HG02943 (cell line): ENCODE measurements around the gene FBXO30.

Experiments
- ATAC-seq: cut with Tn5 transposase; IDR thresholded peaks from one replicate; pipeline ENCODE4 v1.9.1; 2021; ENCODE audit warnings: mild to moderate bottlenecking, low read depth, moderate library complexity; ENCODE audit not compliant: unreplicated experiment

The FBXO30 gene

DNA sequence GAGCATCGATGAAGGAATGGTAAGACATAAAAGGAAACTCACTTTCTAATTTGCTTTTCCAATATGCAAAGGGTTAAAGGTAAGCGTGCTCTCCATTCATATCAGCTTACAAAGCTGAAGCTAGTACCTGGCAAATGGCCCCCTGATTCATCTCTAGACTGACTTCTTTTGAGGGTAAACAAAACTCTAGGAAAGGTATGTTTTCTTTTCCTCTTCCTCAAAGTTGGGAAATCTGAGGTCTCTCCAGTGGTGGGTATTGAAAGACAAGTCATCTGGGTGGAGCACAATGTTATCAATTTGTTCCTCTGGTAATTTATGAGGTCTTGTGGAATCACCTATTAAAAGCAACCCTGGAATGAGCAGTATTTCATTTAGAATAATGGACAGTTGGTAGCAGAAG is 7.9 kb upstream of the FBXO30 start:
- no peak for ATAC-seq

- ATAC-seq = no peak
Observed at GRCh38 chr6:145819994-145820393, 5.4 kb upstream of the FBXO30 start.

DNA sequence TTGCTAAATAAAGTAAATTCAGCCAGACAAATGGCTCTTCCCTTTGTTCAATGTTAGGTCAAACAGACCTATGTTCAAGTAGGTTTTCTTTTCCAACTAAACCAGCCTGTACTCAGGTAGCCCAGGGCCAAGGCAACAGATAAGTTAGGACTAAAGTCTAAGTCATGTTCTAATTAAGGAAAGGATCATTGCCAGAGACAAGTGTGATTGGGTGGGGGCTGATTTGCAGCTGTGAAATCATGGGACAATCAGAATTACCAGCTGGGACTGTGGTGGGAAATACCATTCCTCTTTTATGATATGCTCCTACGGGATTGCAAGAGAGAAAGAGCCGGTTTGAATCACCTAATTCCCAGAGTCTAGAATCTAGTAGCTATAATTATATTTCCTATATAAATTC is 4.2 kb upstream of the FBXO30 start:
- no peak for ATAC-seq

- no peak for ATAC-seq
Observed at GRCh38 chr6:145816392-145816791, 1.8 kb upstream of the FBXO30 start.

DNA sequence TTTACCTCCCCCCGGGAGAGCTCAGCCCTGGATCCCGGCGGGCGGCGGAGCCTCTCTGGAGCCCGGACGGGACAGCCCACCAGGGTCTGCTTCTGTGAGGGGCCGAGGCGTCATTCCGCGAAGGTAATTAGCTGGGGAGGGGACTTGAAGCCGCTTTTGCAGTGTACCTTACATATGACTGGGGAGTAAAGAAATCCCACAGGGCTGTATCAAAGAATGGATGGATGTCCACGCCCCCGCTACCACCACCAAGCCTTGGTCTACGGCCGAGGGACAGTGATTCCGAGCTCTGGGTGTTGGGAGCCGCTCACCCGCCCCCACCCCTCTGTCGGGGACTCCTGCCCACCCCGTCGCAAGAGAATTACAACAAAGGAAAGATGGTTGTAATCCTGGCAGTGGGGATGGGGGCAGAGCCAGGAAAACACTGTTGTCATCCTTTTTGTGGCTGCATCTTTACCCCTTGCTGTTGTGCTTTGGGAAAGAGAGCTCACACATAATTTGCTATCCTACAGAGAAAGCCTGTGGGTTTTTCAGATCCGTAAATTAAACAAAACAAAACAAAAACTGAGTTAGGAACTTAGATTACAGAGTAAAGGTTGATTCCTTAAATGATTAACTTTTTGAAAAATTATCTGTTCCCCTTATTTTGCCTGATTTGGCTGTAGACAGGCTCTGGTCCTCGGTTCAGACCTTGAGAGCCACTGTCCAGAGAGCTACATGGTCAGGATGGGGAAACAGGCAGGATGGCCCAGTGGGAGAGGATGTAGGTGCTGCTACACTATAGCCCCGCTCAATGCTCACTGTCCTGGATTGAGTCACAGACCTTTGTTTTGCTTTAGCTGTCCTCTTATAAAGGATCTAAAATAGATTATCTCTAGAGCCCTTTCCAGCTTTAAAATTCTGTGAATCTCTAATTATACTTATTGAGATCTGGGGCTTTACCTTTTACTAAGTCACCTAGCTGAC is 997 bp upstream of the FBXO30 start:
- peak; percentile 18 for ATAC-seq

GRCh38 chr6:145814035-145814500 is 527 bp downstream of the FBXO30 start:
- ATAC-seq = peak; percentile 25

DNA sequence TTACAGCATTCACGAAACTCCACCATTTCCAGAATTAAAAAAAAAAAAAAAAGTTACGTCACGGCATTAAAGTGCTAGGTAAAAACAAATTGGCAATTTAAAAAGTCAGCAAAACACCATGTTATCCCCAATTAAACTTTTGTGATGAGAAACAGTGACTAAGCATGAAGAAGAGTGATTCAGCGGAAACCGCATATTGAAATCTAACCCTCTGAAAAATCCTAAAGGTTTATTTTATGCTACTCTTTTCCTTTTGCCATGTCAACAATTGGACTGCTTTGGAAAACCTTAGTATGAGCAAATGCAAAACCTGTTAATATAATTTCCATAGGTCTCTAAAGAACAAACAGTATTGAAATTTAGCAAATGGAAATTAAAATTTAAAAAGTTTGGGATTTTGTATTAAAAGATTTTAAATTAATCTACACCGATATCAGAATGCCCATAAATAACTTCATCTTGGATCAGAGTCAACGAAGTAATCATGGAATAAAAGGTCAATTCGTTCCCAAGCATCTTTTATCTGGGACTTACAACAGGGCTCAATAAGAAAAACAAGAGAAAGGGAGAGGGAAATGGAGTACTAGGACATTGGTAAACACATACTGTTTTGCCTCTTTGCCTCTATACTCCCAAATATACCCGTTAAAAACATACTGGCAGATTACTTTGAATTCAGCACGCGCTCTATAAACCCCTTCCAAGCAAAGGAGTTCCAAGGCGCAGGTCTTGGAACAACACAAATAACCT is 1.1 kb downstream of the FBXO30 start:
- no peak for ATAC-seq

GRCh38 chr6:145811741-145812140 is 2.9 kb downstream of the FBXO30 start:
- ATAC-seq = no peak

- ATAC-seq = no peak
Observed at GRCh38 chr6:145809785-145810184, 4.8 kb downstream of the FBXO30 start.

DNA sequence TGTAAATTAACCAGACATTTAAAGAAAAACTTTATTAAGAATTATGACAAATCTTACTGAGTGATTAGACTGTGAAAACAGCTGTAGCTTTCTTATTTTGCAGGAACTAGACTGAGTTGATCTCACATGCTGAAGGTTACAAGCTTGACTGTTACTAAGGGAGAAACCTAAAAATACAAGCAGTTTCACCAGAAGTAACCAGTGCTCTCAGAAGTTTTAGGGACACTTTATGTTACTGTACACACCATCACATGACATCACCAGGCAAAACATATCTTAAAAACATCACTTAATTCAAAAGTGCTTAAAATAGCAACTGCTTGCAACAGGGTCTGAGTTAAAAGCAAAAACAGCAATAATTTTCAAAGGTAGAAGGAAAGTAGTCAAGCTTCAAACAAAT is 5.4 kb downstream of the FBXO30 start:
- ATAC-seq = peak; percentile 56

GRCh38 chr6:145808239-145808638 is 6.4 kb downstream of the FBXO30 start:
- ATAC-seq = no peak

- no peak for ATAC-seq
Observed at GRCh38 chr6:145802141-145802540, 12.5 kb downstream of the FBXO30 start.

DNA sequence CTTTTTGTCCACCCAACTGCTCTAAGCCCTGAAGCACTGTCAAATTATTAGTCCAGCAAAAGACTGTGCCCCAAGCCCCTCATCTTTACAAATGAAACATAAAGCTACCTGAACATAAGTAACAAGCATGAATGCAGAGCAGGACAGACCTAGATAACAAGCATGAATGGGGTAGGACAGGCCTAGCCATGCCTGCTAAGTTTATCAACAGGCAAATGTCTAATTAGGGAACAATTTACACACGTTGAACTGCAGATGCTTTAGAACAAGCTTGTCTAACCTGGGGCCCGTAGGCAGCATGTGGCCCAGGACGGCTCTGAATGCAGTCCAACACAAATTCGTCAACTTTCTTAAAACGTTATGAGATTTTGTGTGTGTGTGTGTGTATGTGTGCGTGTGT is 13.6 kb downstream of the FBXO30 start:
- ATAC-seq = no peak

DNA sequence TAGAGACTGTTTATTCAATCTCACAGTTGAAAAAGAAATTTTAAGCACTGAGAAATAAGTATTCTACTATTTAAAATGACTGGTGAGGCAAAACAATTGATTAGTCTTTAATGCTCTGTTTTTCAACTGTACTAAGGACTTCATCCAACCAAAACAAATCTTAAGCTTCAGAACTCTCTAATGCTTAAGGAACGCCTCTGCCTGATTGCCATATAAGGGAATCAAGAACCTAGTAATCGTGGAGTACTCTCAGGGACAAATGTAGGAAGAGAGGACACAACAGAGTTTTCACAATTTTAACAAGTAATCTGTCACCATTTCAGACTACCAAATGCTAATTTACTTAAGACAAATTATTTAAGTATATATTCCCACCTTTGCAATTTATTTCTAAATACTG is 16.1 kb downstream of the FBXO30 start:
- no peak for ATAC-seq

GRCh38 chr6:145789443-145789842 is 25.2 kb downstream of the FBXO30 start:
- no peak for ATAC-seq

- ATAC-seq = no peak
Observed at GRCh38 chr6:145787688-145788087, 26.9 kb downstream of the FBXO30 start.

DNA sequence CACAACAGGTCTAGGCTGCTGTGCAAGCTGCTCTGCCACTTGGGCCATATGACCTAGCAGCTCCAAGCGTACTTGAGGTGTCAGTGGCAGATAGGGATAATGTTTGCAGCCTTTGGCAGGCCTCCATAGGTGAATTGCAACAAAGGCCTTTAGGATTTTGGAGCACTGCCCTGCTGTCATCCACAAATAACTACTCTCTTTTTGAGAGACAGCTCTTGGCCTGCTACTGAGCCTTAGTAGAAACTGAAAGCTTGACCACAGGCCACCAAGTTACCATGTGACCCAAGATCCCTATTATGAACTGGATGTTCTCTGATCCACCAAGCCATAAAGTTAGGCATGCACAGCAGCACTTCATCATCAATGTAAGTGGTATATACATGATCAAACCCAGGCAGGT is 29.9 kb downstream of the FBXO30 start:
- ATAC-seq = no peak

DNA sequence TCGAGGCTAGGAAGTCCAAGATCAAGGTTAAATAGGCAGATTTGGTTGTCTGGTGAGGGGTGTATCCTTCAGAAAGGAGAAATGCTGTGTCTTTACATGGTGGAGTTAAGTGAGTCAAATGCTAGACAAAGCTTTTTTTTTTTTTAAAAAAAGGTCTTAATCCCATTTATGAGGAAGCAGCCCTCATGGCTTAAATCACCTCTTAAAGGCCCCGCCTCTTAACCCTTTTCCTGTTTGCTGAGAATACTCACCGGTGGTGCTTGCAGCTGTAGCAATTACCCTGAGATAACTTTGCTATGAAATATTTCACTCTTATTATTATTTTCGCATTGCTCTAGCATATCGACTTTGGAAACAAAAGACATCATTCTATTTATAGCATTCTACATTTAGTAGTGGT is 30.8 kb downstream of the FBXO30 start:
- ATAC-seq = no peak

DNA sequence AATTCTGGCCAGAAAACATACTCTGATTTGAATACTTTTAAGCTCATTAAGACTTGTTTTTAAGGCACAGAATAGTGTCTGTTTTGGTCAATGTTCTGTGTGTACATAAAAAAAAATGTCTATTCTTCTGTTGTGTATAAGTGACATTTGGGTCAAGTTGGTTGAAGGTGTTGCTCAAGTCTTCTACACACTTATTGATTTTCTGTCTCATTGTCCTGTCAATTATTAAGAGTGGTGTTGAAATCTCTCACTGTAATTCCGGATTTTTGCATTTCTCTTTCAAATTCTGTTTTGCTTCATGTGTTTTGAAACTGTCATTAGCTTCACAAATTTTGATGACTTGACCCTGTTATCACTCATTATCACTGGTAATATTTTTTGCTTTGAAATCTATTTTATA is 41.7 kb downstream of the FBXO30 start:
- ATAC-seq = no peak

DNA sequence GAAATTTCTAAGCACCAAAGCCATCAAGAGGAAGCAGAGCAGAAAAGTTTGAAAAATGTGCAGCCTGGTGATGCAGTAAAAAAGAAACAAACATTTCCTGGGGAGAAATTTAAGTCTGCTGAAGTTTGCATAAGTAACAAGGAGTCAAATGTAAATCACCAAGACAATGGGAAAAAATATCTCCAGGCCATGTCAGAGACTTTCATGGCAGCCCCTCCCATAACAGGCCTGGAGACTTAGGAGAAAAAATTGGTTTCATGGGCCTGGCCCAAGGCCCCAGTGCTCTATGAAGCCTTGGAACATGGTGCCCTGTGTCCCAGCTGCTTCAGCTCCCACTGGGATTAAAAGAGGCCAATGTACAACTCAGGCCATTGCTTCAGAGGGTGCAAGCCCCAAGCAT is 49.1 kb downstream of the FBXO30 start:
- ATAC-seq = no peak

DNA sequence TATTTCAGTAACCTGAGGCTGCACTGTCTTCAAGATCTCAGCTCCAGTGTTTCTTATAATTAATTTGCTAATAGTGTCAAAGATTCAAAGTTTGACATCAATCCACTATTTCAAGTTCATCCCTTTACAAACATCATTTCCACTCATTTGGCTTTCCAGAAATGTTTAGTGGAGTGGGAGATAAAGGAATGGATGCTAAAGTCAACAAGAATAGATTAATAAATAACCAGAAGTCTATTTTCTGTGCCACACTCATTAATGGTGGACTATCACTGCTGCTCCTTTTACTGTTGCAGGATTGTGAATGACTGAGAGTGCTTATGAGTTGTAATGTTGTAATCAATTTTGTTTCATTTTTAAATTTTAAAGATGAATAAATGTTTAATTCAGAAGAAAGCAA is 50.9 kb downstream of the FBXO30 start:
- no peak for ATAC-seq

GRCh38 chr6:145761584-145761983 is 53.0 kb downstream of the FBXO30 start:
- peak; percentile 77 for ATAC-seq
